ENCODE measurements around the gene CYFIP1.

Gene CYFIP1

GRCh38 chr15:22845289-22845900, 134.8 kb downstream of the CYFIP1 start:
- no peak overlapping the region for H3K4me3 Mint-ChIP-seq
- no peak for DNase-seq
- H3K27ac Mint-ChIP-seq, result peak overlapping the region; percentile 74
- no peaks in the 10 kb centered on the region for H3K27me3 Mint-ChIP-seq
- peaks cover 97% of the 10 kb centered on the region for H3K36me3 Mint-ChIP-seq (ENCODE audit: low read depth)
- no peaks in the 10 kb centered on the region for H3K9me3 Mint-ChIP-seq
- H3K4me1 Mint-ChIP-seq (ENCODE audit: low read depth), result peaks cover 67% of the 10 kb centered on the region

GRCh38 chr15:22844421-22845288, 135.5 kb downstream of the CYFIP1 start:
- H3K4me1 Mint-ChIP-seq (ENCODE audit: low read depth), result peaks cover 64% of the 10 kb centered on the region
- H3K27ac Mint-ChIP-seq, result peak overlapping the region; percentile 74
- no peak overlapping the region for H3K4me3 Mint-ChIP-seq

GRCh38 chr15:22839046-22839695, 141.0 kb downstream of the CYFIP1 start:
- no peaks in the 10 kb centered on the region for H3K27me3 Mint-ChIP-seq
- H3K4me1 Mint-ChIP-seq (ENCODE audit: low read depth), result peaks cover 32% of the 10 kb centered on the region
- H3K9me3 Mint-ChIP-seq, result no peaks in the 10 kb centered on the region
- peak overlapping the region; percentile 96 for H3K27ac Mint-ChIP-seq
- no peak for DNase-seq
- peaks cover 57% of the 10 kb centered on the region for H3K36me3 Mint-ChIP-seq (ENCODE audit: low read depth)
- peak overlapping the region; percentile 96 for H3K4me3 Mint-ChIP-seq

More at GRCh38 chr15:22844421-22845288, 135.5 kb downstream of the CYFIP1 start:
- DNase-seq, result no peak
- H3K9me3 Mint-ChIP-seq, result no peaks in the 10 kb centered on the region
- no peaks in the 10 kb centered on the region for H3K27me3 Mint-ChIP-seq
- peaks cover 97% of the 10 kb centered on the region for H3K36me3 Mint-ChIP-seq (ENCODE audit: low read depth)

- H3K36me3 Mint-ChIP-seq (ENCODE audit: low read depth), result peaks cover 50% of the 10 kb centered on the region
- H3K27ac Mint-ChIP-seq, result peak within 1 kb of the TSS; percentile 96
- peak within 1 kb of the TSS; percentile 96 for H3K4me3 Mint-ChIP-seq
- H3K4me1 Mint-ChIP-seq (ENCODE audit: low read depth), result peaks cover 32% of the 10 kb centered on the region
- H3K27me3 Mint-ChIP-seq, result no peaks in the 10 kb centered on the region
- peak; percentile 100 for DNase-seq
- peaks cover 2% of the 10 kb centered on the region for H3K9me3 Mint-ChIP-seq
These were observed 141.7 kb downstream of the CYFIP1 start, which contains the start of gene NIPA2 for GRCh38 chr15:22838292-22839042. TSS of gene NIPA2 (plus strand) at chr15:22838666. CDS start at chr15:22851732, 13,066 bp downstream.

- Mint-ChIP-seq H3K27ac (no peak overlapping the region), H3K4me1 (ENCODE audit: low read depth) (no peaks in the 10 kb centered on the region), H3K27me3 (no peaks in the 10 kb centered on the region), H3K4me3 (no peak overlapping the region), H3K9me3 (peaks cover 2% of the 10 kb centered on the region), H3K36me3 (ENCODE audit: low read depth) (peaks cover 36% of the 10 kb centered on the region)
- no peak for DNase-seq
These were observed 148.7 kb downstream of the CYFIP1 start for GRCh38 chr15:22831473-22831872.

GRCh38 chr15:22827125-22827524, 153.0 kb downstream of the CYFIP1 start:
- no peaks in the 10 kb centered on the region for H3K4me1 Mint-ChIP-seq (ENCODE audit: low read depth)
- no peak overlapping the region for H3K4me3 Mint-ChIP-seq
- no peaks in the 10 kb centered on the region for H3K9me3 Mint-ChIP-seq
- H3K36me3 Mint-ChIP-seq (ENCODE audit: low read depth), result peaks cover 76% of the 10 kb centered on the region
- H3K27me3 Mint-ChIP-seq, result no peaks in the 10 kb centered on the region
- no peak overlapping the region for H3K27ac Mint-ChIP-seq
- DNase-seq, result no peak

- Mint-ChIP-seq H3K27ac (no peak overlapping the region), H3K9me3 (no peaks in the 10 kb centered on the region), H3K4me1 (ENCODE audit: low read depth) (no peaks in the 10 kb centered on the region), H3K36me3 (ENCODE audit: low read depth) (peaks cover 91% of the 10 kb centered on the region), H3K27me3 (no peaks in the 10 kb centered on the region), H3K4me3 (no peak overlapping the region)
- DNase-seq, result no peak
These were observed 156.6 kb downstream of the CYFIP1 start for GRCh38 chr15:22823495-22824128.

GRCh38 chr15:22819651-22820050, 160.5 kb downstream of the CYFIP1 start:
- no peak overlapping the region for H3K4me3 Mint-ChIP-seq
- no peak for DNase-seq
- no peak overlapping the region for H3K27ac Mint-ChIP-seq
- H3K27me3 Mint-ChIP-seq, result no peaks in the 10 kb centered on the region
- peaks cover 3% of the 10 kb centered on the region for H3K4me1 Mint-ChIP-seq (ENCODE audit: low read depth)
- peaks cover 75% of the 10 kb centered on the region for H3K36me3 Mint-ChIP-seq (ENCODE audit: low read depth)
- H3K9me3 Mint-ChIP-seq, result no peaks in the 10 kb centered on the region
